Islet of Langerhans (tissue), 1 donor: ENCODE data around the gene FZR1.
"Not testable (repeated sequence)": the region's sequence is repeated elsewhere in the genome, so short reads cannot be mapped to it uniquely, and the experiment has no call there.

Experiments
- FAIRE-seq: peaks from one replicate; lab custom pipeline; 2011; peaks lifted over from hg19 to GRCh38; lab: Jason Lieb, UNC

FZR1 gene

DNA sequence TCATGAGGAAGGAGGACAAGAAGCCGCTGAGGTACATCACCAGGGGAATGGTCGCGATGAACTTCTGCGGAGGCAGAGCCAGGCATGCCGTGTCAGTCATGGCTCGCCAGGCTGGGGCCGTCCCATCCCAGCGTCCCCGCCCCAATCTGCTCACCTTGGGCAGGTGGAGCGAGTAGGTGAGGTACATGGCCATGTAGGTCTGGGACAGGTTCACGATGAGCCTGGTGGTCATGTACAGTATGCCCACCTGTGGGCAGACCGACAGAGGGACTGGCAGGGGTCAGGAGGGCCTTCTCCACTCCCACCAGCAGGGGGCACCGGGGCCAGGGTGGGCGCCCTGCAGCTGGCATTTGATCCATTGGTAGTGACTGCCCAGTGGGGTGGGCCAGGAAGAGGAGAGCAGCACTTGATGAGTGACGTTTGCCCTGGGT is 41.2 kb downstream of the FZR1 start:
- FAIRE-seq: no peak

DNA sequence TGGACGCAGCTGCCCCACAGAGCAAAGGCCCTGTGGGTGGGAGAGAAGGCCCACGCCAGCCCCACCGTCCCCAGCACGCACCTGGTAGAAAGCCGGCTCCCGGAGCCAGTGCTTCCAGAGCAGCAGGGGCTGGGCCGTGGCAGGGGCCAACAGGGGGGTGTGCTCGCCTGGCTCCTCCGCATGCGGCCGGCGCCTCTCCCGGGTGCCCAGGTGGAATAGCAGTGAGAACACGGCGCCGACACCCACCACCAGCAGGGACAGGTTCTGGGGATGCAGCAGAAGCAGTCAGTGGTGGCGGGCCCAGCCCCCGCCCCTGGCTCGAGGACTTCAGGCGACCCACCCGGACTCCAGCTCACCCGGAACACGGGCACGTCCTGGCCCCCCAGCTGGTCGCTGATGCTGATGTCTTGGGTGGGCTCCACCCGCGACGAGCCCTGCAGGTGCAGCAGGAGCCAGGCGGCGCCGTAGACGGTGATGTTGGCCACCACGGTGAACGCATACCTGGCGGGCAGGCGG is 41.7 kb downstream of the FZR1 start:
- FAIRE-seq: no peak

DNA sequence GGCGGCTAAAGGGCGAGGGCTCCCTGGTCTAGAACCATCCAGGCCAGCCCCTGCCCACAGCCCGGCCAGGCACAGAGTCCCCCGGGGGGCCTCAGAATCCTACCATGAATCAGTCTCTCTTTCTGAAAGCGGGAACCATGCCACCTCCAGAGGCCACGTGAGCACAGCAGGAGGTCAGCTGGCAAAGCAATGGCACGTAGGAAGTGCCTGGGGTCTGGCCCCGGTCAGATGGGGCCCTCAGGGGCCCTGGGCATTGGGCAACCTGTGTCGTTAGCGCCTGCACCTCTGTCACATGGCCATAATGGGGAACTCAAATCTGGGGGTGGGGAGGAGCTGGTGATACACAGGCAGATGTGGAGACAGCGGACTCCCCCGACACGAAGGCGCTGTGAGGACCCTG is 42.5 kb downstream of the FZR1 start:
- FAIRE-seq: no peak

DNA sequence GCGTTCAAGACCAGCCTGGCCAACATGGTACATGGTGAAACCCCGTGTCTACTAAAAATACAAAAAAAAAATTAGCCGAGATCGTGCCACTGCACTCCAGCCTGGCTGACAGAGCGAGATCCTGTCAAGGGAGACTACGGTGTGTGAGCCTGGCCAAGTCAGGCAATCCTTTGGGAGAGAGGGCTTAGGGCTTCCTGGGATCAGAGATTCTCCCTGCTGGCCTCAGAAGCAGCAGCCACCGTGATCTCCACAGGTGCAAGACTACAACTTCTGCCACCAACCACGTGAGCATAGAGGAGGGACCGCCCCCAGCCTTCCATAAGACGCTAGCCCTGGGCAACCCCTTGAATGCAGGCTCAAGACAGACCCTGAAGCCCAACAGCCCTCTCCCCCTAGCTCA is 43.7 kb downstream of the FZR1 start:
- no peak for FAIRE-seq

DNA sequence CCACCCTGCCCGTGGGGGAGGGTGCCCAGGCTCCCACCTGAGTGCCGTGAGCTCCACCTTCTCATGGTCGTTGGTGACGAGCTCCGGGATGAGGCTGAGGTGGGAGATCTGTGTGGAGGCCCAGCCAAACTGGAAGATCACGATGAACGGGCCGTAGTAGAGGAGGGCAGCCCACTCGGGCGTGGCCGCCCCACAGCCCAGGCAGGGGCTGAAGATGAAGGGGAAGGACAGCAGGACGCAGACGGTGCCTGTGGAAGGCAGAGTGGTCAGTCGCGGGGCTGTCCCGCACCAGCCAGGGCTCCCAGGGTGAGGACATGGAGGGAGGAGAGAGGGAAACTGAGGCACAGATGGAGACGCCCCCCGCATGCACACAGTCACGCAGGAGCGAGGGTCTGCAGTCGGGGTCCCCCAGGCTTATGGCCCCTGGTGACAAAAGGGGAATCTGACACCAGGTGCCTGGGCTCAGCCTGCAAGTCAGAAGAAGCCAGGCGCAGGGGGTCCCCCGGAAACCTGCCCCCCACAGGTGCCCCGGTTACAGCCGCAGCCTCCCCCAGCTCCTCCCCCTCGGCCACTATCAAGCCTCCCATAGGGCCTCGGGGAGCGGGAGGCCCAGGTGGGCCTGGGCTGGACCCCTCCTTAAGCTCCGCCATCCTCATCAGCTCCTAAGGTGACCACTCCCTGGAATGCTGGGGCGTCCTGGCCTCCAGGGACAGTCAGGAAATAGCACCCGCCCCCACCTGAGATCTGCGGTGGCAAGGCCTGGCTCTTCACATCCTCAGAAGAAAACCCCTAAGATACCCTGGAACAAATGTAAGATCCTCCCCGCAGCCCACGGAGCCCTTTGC is 45.1 kb downstream of the FZR1 start:
- FAIRE-seq: no peak

DNA sequence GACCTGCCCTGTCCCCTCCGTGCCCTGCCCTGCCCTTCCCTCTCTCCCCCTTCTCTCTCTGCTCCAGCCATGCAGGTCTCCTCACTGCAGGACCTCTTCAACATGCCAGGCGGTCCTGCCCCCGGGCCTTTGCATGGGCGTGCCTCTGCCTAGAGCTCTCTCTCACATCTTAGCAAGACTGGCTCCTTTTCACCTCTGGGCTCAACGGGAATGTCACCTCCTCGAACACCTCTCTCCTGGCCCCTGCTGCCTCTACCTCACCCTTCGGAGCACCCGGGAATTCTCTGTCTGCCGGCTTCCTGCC is 45.6 kb downstream of the FZR1 start:
- no peak for FAIRE-seq

DNA sequence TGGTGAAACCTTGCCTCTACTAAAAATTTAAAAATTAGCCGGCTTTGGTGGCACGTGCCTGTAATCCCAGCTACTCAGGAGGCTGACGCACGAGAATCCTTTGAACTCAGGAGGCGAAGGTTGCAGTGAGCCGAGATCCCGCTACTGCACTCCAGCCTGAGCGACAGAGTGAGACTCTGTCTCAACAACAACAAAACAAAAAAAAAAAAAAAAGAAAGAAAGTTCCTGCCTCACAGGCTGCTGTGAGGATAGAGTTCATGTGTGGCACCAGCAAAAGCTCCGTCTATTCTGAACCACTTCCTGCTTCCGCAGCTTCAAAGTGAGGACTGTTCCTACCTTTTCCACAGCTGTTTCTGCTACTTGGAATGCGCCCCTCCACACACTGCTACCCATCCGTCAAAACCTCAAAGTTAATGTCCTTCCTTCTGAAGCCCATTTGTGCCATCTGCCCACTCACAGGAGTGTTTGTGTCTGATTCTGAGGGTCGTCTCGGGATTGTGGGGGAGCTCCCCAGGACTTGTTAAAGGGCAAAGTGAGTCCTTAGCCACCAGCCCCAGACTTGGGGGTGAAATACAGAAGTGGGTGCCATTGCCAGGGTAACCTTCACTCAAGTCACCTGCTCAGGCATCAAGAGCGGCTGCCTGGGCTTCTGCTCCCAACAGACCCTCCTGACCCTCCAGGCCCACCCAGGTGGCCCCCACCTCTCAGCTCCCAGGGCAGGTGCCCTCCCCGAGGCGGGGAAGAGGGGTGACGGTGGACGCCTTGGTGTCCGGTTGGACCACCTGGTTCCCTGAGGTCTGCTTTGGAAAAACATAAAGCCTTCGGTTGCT is 48.4 kb downstream of the FZR1 start:
- no peak for FAIRE-seq

DNA sequence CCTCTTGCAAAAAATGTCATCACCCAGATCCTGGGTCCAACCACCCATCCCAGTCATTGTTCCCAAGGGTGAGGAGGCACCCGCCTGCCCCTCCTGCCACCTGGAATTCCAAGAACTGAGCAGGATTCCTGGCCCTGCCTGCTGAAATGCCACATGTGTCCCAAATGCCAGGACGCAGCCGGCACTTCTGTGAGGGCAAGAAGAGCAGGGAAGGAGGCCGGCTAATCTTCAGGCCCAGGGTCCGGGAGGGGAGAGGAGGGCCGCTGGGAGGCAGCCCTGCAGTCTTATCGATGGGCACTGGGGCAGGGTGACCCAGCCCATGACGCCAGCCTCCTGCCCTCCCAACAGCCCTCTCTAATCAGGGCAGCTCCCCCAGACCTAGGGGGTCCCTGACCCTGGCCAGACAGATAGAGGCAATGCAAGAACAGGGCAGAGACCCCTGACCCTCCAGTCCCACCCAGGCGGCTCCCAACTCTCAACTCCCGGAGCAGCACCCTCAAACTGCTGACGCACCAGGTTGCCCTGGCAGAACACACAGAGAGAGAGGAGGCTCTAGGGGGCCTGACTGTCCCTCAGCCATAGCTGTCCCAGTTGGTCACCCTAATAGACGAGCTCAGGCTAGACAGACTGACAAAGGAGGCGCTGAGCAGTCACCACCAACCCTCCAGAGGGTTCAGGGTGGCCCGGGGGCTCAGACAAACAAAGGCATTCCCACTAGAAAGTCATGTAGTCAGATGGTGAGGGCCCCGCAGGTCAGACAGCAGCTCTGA is 49.7 kb downstream of the FZR1 start:
- no peak for FAIRE-seq

DNA sequence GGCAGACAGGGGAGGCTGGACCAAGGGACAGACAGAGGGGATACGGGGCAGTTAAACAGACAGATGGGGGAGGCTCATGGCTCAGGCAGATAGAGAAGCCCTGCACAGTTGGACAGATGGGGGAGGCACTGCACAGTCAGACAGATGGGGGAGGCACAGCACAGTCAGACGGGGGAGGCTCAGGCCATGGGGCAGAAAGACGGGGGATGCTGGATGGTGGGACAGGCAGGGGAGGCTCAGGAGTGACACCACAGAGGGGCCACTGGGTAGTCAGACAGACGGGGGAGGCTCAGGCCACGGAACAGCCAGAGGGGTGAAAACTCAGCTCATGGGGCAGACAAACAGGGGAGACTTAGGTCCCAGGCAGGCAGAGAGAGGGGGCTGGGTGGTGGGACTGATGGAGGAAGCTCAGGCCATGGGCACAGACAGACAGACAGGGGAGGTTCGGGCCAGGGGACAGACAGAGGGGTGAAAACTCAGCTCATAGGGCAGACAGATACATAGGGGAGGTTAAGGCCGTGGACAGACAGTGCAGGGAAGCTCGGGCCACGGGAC is 50.4 kb downstream of the FZR1 start:
- no peak for FAIRE-seq

DNA sequence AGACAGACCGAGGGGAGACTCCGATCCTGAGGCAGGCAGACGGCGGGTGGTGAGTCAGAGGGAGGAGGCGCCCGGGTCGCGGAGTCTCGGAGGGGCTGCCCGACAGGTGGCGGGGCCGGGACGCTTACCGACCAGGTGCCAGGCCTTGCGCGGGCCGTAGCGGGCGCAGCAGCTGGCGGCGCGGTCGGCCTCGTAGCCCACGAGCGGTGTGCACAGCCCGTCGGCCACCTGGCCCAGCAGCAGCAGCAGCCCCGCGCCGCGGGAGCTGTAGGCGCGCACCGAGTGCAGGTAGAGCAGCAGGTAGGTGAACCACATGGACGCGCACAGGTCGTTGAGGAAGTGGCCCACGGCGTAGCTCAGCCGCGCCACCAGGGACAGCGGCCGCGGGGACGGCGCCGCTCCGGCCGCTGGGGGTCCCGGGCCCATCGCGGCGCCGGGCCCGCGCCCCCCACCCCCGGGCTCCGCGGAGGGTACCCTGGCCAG is 50.9 kb downstream of the FZR1 start:
- FAIRE-seq: no peak

DNA sequence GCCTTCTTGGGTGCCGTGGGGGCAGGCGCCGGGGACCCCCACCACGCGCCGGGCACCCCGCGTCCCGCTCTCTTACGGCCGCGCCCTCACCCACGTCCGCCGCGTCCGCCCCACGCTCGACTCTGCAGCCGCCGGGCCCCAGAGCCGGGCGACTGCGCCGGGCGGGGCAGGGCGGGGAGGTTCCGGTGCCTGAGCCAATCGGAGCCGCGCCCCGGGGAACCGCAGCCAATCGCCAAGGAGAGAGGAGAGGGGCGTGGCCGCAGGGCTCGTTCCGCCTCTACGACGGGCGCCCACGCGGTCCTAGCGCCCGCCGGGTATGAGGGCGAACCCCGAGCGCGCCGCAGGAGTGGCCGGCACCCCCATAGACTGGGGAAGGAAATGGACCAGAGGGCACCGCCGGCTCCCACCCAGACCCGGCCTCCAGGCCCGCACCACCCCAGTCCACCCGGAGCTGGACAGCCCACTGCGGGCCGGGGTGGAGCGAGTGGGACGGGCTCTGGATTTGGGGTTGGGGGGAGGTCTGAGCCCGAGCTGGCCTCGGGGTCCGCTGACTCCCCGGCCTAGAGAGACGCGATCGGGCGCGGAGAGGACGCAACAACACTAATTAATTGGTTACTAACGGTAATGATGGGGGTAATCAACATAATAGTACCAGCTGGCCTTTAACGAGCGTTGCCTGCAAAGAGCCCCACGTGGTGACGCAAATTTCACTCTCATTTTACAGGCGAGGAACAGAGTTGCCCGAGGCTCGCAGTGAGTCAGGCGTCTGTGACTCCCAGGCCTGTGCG is 51.5 kb downstream of the FZR1 start, which contains the start of gene MFSD12:
Gene MFSD12, minus strand, starts transcription at position 126 of the 788 bp plus-strand sequence. CDS start 183 bp downstream, outside the sequence.
- no peak for FAIRE-seq

DNA sequence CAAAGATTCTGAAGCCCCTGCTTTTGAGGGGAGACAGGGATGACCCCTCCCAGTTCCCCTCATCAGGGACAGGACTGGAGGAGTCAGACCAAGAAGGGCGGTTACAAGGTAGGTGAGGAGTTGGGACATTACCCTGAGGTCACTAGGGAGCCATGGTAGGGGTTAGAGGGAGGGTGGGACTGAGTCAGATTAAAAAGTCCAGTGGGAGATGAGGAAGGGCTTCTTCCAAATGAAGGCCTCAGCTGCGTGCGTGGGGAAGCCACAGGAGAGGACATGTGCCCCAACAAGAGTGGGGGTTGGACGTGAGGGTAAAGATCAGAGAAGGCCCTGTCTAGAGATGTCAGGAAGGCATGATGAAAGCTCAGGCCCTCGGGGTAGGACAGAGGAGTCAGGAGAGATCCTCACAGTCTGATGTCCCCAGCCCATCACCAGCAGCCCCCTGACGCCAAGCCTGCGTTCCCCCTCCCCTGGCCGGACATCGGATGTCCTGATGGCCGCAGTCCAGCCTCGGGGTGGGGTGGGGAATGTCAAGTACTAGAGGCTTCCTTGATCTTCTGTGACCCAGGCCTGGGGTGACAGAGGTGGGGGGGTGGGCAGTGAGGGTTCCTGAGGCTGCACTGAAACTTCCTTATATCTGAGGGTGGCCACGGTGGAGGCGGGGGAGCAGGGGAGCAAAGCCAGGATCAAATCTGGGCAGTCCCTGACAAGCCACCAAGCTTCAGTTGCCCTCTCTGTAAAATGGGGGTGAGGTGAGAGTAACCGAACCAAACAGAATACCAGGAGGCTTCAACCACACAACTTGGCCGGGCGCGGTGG is 57.8 kb downstream of the FZR1 start:
- FAIRE-seq: no peak

DNA sequence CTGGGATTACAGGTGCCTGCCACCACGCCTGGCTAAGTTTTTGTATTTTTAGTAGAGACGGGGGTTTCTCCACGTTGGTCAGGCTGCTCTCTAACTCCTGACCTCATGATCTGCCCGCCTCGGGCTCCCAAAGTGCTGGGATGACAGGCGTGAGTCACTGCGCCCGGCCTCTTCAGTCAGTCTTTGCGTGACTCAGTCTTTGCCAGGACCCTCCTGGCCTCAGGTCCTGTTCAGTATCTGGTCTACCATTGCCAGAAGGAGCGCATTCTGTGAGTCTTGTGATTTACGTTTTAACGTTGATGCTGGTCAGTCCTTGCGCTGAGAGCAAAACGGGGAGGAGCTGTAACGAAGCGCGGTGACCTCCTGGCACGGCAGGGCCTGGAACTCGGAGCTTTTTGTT is 59.0 kb downstream of the FZR1 start:
- FAIRE-seq: no peak

DNA sequence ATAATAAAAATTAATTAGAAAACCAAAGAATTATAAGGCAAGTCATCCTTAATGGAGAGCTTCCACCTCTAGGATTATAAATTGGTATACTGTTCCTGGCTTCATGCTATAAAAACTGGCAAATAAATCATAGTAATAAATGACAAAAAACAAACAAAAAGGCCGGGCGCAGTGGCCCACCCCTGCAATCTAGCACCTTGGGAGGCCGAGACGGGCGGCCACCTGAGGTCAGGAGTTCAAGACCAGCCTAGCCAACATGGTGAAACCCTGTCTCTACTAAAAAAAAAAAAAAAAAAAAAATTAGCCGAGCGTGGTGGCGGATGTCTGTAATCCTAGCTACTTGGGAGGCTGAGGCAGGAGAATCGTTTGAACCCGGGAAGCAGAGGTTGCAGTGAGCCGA is 63.9 kb downstream of the FZR1 start:
- FAIRE-seq: not testable (repeated sequence)

DNA sequence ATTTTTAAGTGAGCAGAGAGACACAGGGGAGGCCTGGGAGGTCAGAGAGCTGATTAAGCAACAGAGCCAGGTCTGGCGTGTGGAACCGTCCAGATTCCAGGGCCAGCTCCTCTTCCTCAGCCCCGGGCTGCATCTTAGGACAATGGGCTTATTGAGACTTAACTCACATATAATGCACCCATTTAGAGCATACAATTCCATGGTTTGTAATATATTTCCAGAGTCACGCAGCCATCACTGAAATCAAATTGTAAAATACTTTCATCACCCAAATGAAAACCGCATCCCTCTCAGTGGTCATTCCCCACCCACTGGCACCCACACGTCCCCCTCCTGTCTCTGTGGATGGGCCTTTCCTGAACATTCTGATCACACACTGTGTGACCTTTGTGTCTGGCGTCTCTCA is 64.5 kb downstream of the FZR1 start:
- no peak for FAIRE-seq

DNA sequence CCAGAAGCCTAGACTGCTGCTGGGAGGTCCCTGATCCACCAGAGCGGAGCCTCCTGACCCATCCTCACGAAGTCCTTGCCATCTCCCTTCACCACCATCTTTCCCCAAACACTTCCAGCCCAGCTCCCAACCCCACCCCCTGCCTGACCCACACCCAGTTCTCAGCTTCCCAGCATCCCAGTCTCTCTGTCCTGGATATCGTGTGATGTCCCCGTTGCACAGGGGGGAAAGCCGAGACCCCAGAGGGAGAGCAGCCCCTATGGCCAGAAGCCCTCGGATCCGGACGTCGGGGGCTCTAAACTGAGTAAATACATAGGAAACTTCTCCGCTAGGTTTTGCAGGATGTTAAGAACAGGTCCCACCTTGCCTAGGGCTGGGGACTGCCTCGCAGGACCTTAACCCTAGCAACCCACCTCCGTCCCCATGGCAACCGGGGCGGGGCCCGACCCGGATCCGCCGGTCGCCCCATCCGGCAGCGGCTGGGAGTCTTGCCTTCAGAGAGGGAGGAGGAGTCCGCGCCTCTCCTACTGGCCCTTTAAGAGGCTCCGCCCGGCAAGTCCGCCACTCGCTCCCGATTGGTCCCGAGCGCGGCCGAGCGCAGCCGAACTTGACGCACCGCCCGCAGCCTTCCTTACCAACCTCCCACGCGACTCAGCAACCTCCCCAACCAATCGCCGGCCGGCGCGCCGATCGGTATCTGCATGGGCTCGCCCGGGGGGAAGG is 66.2 kb downstream of the FZR1 start:
- FAIRE-seq: peak; percentile 55

DNA sequence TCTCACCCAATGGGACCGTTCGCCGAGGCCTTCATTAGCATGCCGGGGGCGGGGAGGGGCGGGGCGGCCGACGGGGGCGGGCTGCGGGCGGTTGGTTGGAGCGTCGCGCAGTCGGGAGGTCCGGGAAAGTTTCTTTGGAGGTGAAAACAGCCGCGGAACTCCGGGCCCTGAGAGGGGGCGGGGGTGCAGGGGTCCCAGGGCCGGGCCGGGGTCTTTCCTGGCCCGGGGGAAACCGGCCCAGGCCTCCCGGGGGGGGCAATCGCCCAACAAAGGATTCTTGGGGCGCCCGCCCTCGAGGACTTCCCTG is 66.7 kb downstream of the FZR1 start, which contains the start of gene HMG20B:
Gene HMG20B, plus strand, starts transcription at position 90 of the 307 bp plus-strand sequence. CDS start 366 bp downstream, outside the sequence.
- FAIRE-seq: no peak

DNA sequence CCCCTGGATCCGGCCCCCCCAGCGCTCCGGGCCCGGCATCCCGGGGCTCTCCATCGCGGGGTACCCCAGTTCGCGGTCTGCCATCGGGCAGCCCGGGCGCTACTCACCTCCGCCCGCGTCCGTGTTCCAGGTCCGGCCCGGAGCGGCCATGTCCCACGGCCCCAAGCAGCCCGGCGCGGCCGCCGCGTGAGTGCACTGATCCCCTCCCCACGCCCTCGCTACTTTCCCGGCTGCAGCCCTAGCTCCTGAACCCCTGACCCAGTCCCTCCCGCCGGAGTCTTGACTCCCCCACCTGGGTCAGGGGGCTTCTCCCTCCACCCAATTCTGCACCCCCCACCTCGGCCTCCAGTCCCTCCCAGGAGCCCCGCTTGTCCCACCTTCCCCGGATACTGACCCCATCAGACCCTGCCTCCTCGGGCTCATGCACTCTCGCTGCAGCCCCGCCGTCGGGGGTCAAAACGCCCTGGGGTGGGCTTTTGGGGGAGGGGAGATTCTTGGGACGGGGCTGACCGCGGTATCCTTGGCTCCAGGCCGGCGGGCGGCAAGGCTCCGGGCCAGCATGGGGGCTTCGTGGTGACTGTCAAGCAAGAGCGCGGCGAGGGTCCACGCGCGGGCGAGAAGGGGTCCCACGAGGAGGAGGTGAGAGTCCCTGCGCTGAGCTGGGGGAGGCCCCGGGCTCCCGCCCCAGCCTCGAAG is 67.2 kb downstream of the FZR1 start:
- FAIRE-seq: no peak
